Esophagus squamous epithelium (tissue), 4 donors: ENCODE results near the gene KCNC2.

Source experiments
- POLR2A ChIP-seq, 4 donors: fragments of 450-650 bp; IDR thresholded peaks; one replicate each; pipeline ENCODE4 v1.6.1; 2017; ENCODE audit warnings: antibody characterized with exemption in 4 of 4, mild to moderate bottlenecking in 4 of 4, moderate library complexity in 3 of 4
- TF ChIP-seq, protein P1 (sequence below), 6 experiments: fragments of 450-650 bp in 4 of 6; fragments of 200-600 bp in 2 of 6; sonication (generic) in 2 of 6; IDR thresholded peaks; one replicate each; pipeline ENCODE4 v1.5.1; 2016 to 2019; ENCODE audit warnings: antibody characterized with exemption in 6 of 6, mild to moderate bottlenecking in 4 of 6, moderate library complexity in 4 of 6

DNA sequence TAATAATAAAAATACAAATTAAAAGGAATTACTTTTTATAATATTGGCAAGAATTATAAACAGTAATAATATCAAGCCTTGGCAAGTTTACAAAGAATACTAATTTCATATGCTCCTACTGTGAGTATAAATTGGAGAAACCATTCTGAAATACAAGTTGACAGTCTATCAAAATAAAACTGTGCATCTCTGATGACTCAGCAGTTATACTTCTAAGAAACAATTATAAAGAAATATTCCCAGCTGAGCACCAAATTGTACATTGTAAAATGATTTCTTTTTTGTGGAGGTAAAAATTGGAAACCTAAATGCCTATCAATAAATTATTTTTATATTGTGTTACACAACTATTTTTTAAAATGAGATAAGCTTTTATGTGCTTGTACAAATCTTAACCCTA, 35.5 kb upstream of the KCNC2 start:
- no peak for TF ChIP-seq POLR2A (IDR thresholded peaks at IDR 0.05)
- TF ChIP-seq, protein P1, sequence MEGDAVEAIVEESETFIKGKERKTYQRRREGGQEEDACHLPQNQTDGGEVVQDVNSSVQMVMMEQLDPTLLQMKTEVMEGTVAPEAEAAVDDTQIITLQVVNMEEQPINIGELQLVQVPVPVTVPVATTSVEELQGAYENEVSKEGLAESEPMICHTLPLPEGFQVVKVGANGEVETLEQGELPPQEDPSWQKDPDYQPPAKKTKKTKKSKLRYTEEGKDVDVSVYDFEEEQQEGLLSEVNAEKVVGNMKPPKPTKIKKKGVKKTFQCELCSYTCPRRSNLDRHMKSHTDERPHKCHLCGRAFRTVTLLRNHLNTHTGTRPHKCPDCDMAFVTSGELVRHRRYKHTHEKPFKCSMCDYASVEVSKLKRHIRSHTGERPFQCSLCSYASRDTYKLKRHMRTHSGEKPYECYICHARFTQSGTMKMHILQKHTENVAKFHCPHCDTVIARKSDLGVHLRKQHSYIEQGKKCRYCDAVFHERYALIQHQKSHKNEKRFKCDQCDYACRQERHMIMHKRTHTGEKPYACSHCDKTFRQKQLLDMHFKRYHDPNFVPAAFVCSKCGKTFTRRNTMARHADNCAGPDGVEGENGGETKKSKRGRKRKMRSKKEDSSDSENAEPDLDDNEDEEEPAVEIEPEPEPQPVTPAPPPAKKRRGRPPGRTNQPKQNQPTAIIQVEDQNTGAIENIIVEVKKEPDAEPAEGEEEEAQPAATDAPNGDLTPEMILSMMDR (IDR thresholded peaks at IDR 0.05), result no peak
